ENCODE measurements around the gene RIMS1. TPM values are rescaled to one million over a fixed set of nuclear protein-coding genes. Genes with fewer than 3 reads are reported as not detected.

The RIMS1 gene
- total RNA-seq, 1 donor from 2014 or later: 5.2 TPM

- H3K4me3 ChIP-seq: no peak overlapping the region
- no peak for DNase-seq (ENCODE audit: extremely low spot score in 2 of 2)
- TF ChIP-seq, protein P1, sequence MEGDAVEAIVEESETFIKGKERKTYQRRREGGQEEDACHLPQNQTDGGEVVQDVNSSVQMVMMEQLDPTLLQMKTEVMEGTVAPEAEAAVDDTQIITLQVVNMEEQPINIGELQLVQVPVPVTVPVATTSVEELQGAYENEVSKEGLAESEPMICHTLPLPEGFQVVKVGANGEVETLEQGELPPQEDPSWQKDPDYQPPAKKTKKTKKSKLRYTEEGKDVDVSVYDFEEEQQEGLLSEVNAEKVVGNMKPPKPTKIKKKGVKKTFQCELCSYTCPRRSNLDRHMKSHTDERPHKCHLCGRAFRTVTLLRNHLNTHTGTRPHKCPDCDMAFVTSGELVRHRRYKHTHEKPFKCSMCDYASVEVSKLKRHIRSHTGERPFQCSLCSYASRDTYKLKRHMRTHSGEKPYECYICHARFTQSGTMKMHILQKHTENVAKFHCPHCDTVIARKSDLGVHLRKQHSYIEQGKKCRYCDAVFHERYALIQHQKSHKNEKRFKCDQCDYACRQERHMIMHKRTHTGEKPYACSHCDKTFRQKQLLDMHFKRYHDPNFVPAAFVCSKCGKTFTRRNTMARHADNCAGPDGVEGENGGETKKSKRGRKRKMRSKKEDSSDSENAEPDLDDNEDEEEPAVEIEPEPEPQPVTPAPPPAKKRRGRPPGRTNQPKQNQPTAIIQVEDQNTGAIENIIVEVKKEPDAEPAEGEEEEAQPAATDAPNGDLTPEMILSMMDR (IDR thresholded peaks at IDR 0.05): no peak
- TF ChIP-seq POLR2A (IDR thresholded peaks at IDR 0.05): no peak
- TF ChIP-seq POLR2AphosphoS5 (IDR thresholded peaks at IDR 0.05; ENCODE audit: insufficient read depth in 1 of 2, low read depth in 1 of 2): no peak
- H3K4me1 ChIP-seq: no peaks in the 10 kb centered on the region
- no peaks in the 10 kb centered on the region for H3K9me3 ChIP-seq
- H3K27ac ChIP-seq: no peak overlapping the region
- no peaks in the 10 kb centered on the region for H3K27me3 ChIP-seq
- intact Hi-C loops (cut with DNase I): no loop called here
- no peaks in the 10 kb centered on the region for H3K36me3 ChIP-seq
These were observed 554.3 kb downstream of the RIMS1 start for GRCh38 chr6:72440611-72441010.

GRCh38 chr6:72446430-72446829 is 560.1 kb downstream of the RIMS1 start:
- no peaks in the 10 kb centered on the region for H3K9me3 ChIP-seq
- TF ChIP-seq, protein P1 (IDR thresholded peaks at IDR 0.05): no peak
- TF ChIP-seq POLR2AphosphoS5 (IDR thresholded peaks at IDR 0.05; ENCODE audit: insufficient read depth in 1 of 2, low read depth in 1 of 2) (no peak), POLR2A (IDR thresholded peaks at IDR 0.05) (no peak)
- H3K4me3 ChIP-seq: no peak overlapping the region
- no peak for DNase-seq (ENCODE audit: extremely low spot score in 2 of 2)
- H3K4me1 ChIP-seq: no peaks in the 10 kb centered on the region
- H3K36me3 ChIP-seq: no peaks in the 10 kb centered on the region
- intact Hi-C loops (cut with DNase I): no loop called here
- H3K27me3 ChIP-seq: no peaks in the 10 kb centered on the region
- H3K27ac ChIP-seq: no peak overlapping the region
